ENCODE data around the gene CMKLR1. TPM values are rescaled to one million over a fixed set of nuclear protein-coding genes. Genes with fewer than 3 reads are reported as not detected.
A peak's percentile ranks its signal among the peaks of the same experiment; 100 is the strongest.

Gene CMKLR1
- total and polyA plus RNA-seq, 10 of the 15 experiments (the other 5 are each of a cell fraction or from before 2014, with no cell fraction given) = 13.8 to 52.3 (median 26.2) TPM

GRCh38 chr12:108308395-108309085 lies 30.6 kb downstream of the CMKLR1 start:
- CTCF ChIA-PET = interaction anchor here (0.6 to 1.5 kb wide), 4 partner anchors 11 to 636 kb away, joined by 3 to 5 read pairs (median 4); no protein-coding TSS in a partner anchor
- Histone ChIP-seq H3K36me3 (ENCODE audit: control insufficient read depth in 2 of 2, insufficient read depth in 2 of 2, low read length in 1 of 2) (peaks cover 0 to 2% of the 10 kb centered on the region in 2 experiments; a peak in 1 of 4 replicates), H4K20me1 (ENCODE audit: control insufficient read depth, insufficient read depth) (no peaks in the 10 kb centered on the region), H2AFZ (ENCODE audit: control insufficient read depth, low read depth, low read length) (no peak overlapping the region), H3K4me3 (no peak overlapping the region), H3K4me2 (ENCODE audit: control insufficient read depth, insufficient read depth) (0 out of 2 replicates have a peak overlapping the region, but pooled peaks have one; percentile 2), H3K79me2 (ENCODE audit: control insufficient read depth, insufficient read depth, low read length) (peaks cover 10% of the 10 kb centered on the region), H3K9ac (ENCODE audit: control insufficient read depth, insufficient read depth, low read length) (no peak overlapping the region), H3K9me3 (replicated peaks; ENCODE audit: control insufficient read depth, insufficient read depth, low read length) (no peaks in the 10 kb centered on the region), H3K27ac (ENCODE audit: control insufficient read depth, insufficient read depth) (no peak overlapping the region), H3K27me3 (replicated peaks in 1 of 2; ENCODE audit: control insufficient read depth in 2 of 2, insufficient read depth in 2 of 2, low read length in 1 of 2) (no peaks in the 10 kb centered on the region), H3K4me1 (ENCODE audit: control insufficient read depth, insufficient read depth, low read length) (peaks cover 71% of the 10 kb centered on the region)
- RAD21 ChIA-PET (ENCODE audit: unreplicated experiment) = interaction anchor here (1.4 to 1.6 kb wide), 3 partner anchors 8 to 52 kb away, joined by 3 to 6 read pairs (median 4); no protein-coding TSS in a partner anchor
- DNase-seq (ENCODE audit: low read depth, low spot score) (no peak), ATAC-seq (no peak), FAIRE-seq (no peak)
- SMC1A ChIA-PET (ENCODE audit: uncharacterized antibody, unreplicated experiment) = interaction anchor here (0.7 to 19.0 kb wide), 7 partner anchors 8 to 473 kb away, joined by 3 to 185 read pairs (median 5); partner anchors contain the start of gene CMKLR1
- intact Hi-C loops (cut with micrococcal nuclease; ENCODE audit: unreplicated experiment) = no loop called here
- BruUV-seq (replicated peaks) = no TSS peak
- no peak for TF ChIP-seq TAF1 (IDR thresholded peaks at IDR 0.05; ENCODE audit: borderline replicate concordance, low read depth, low read length)
- TF ChIP-seq BMI1 (IDR thresholded peaks at IDR 0.05; ENCODE audit: borderline replicate concordance) = no peak
- no peak for TF ChIP-seq GABPA (IDR thresholded peaks at IDR 0.05; ENCODE audit: low read depth)
- TF ChIP-seq CHD2 (IDR thresholded peaks at IDR 0.05; ENCODE audit: borderline replicate concordance, low read depth, low read length) = no peak
- no peak for TF ChIP-seq USF2 (IDR thresholded peaks at IDR 0.05; ENCODE audit: borderline replicate concordance, low read depth, low read length)
- no peak for TF ChIP-seq ZZZ3 (IDR thresholded peaks at IDR 0.05; ENCODE audit: control insufficient read depth, insufficient read length, low read depth)
- TF ChIP-seq JUND (IDR thresholded peaks at IDR 0.05; ENCODE audit: low read depth, low read length) = no peak
- TF ChIP-seq BRCA1 (IDR thresholded peaks at IDR 0.05; ENCODE audit: low read depth, low read length) = no peak
- TF ChIP-seq NRF1 (conservative IDR thresholded peaks at IDR 0.05; ENCODE audit: low read depth, low read length) = no peak
- no peak for TF ChIP-seq PML (IDR thresholded peaks at IDR 0.05; ENCODE audit: low read length)
- no peak for TF ChIP-seq BHLHE40 (IDR thresholded peaks at IDR 0.05; ENCODE audit: borderline replicate concordance in 1 of 2, low read depth in 2 of 2, low read length in 1 of 2)
- TF ChIP-seq ESRRA (IDR thresholded peaks at IDR 0.05; ENCODE audit: low read length) = no peak
- TF ChIP-seq CHD1 (IDR thresholded peaks at IDR 0.05; ENCODE audit: low read depth, low read length) = no peak
- TF ChIP-seq EGR1 (IDR thresholded peaks at IDR 0.05; ENCODE audit: borderline replicate concordance in 1 of 2, low read depth in 2 of 2, low read length in 2 of 2) = no peak
- no peak for TF ChIP-seq RAD51 (IDR thresholded peaks at IDR 0.05)
- no peak for TF ChIP-seq ZNF274 (IDR thresholded peaks at IDR 0.05; ENCODE audit: insufficient read depth, insufficient read length)
- TF ChIP-seq POLR2A (IDR thresholded peaks at IDR 0.05; ENCODE audit: low read depth, low read length) = no peak
- WGBS (ENCODE audit: insufficient coverage, insufficient replicate concordance, low lambda C conversion rate, missing lambda C conversion rate) = 70% methylated on average over 10 of the region's 10 CpGs
- POLR2A ChIA-PET = interaction anchor here (0.6 to 4.2 kb wide), 4 partner anchors 9 to 1963 kb away, joined by 3 to 16 read pairs (median 4); no protein-coding TSS in a partner anchor
- in situ Hi-C loops (cut with MboI) = no loop called here
